HG02852 (cell line): ENCODE results near the gene NUP98.
"Not testable (repeated sequence)": the region's sequence is repeated elsewhere in the genome, so short reads cannot be mapped to it uniquely, and the experiment has no call there.

Source experiments
- ATAC-seq: cut with Tn5 transposase; IDR thresholded peaks from one replicate; pipeline ENCODE4 v1.9.1; 2021; ENCODE audit warnings: mild to moderate bottlenecking, moderate library complexity; ENCODE audit not compliant: unreplicated experiment

Gene NUP98

GRCh38 chr11:3827434-3828186 is 30.3 kb upstream of the NUP98 start:
- ATAC-seq = no peak

- ATAC-seq = no peak
These were observed 29.4 kb upstream of the NUP98 start for GRCh38 chr11:3826721-3827120.

- no peak for ATAC-seq
These were observed 28.3 kb upstream of the NUP98 start for GRCh38 chr11:3825473-3826154.

GRCh38 chr11:3824714-3825472 is 27.5 kb upstream of the NUP98 start:
- peak; percentile 85 for ATAC-seq

- ATAC-seq = no peak
These were observed 26.6 kb upstream of the NUP98 start for GRCh38 chr11:3823762-3824506.

- ATAC-seq = no peak
These were observed 25.9 kb upstream of the NUP98 start for GRCh38 chr11:3823303-3823702.

GRCh38 chr11:3822312-3822711 is 25.0 kb upstream of the NUP98 start:
- no peak for ATAC-seq

- ATAC-seq = no peak
These were observed 23.6 kb upstream of the NUP98 start for GRCh38 chr11:3820971-3821370.

- no peak for ATAC-seq
These were observed 19.9 kb upstream of the NUP98 start for GRCh38 chr11:3817181-3817800.

GRCh38 chr11:3816673-3817072 is 19.3 kb upstream of the NUP98 start:
- ATAC-seq = no peak

GRCh38 chr11:3815845-3816244 is 18.5 kb upstream of the NUP98 start:
- ATAC-seq = no peak

- not testable (repeated sequence) for ATAC-seq
These were observed 17.5 kb upstream of the NUP98 start for GRCh38 chr11:3814832-3815231.

GRCh38 chr11:3810951-3811350 is 13.6 kb upstream of the NUP98 start:
- ATAC-seq = no peak

GRCh38 chr11:3810446-3810845 is 13.1 kb upstream of the NUP98 start:
- ATAC-seq = no peak

GRCh38 chr11:3809624-3809928 is 12.2 kb upstream of the NUP98 start:
- no peak for ATAC-seq

GRCh38 chr11:3808861-3809623 is 11.7 kb upstream of the NUP98 start:
- peak; percentile 68 for ATAC-seq

- ATAC-seq = peak; percentile 69
These were observed 10.8 kb upstream of the NUP98 start, which contains the start of gene PGAP2 for GRCh38 chr11:3807909-3808860. PGAP2 (plus strand) TSS chr11:3808560; CDS start chr11:3811260, 2,700 bp downstream.

GRCh38 chr11:3803726-3804495 is 6.6 kb upstream of the NUP98 start:
- ATAC-seq = no peak
